ENCODE data around the gene CTLA4. TPM values are rescaled to one million over a fixed set of nuclear protein-coding genes. Genes with fewer than 3 reads are reported as not detected.

The CTLA4 gene
- not detected in 5 replicates for total RNA-seq (2022; extraction: Qiagen RNA extraction)

GRCh38 chr2:203867561-203868200, at the start of gene CTLA4:
Gene CTLA4 (plus strand): TSS chr2:203867771. CDS start chr2:203867943, 172 bp downstream.

Other genes starting within 250 kb of the CTLA4 start
- gene CD28, start 161.1 kb upstream of the CTLA4 start, total RNA-seq (2022; extraction: Qiagen RNA extraction), result not detected in 5 replicates
- not detected in 5 replicates for gene ICOS, start 69.0 kb downstream of the CTLA4 start, total RNA-seq (2022; extraction: Qiagen RNA extraction)